Measurements from ENCODE around the gene AHSG.

GRCh38 chr3:186614597-186615483, 2.0 kb downstream of the AHSG start:
- TF ChIP-seq CTCF (conservative IDR thresholded peaks at IDR 0.05; ENCODE audit: low read depth, low read length) (peak; percentile 97), EZH2 (IDR thresholded peaks at IDR 0.05; ENCODE audit: low read length, unreplicated experiment) (no peak), EZH2phosphoT487 (IDR thresholded peaks at IDR 0.05; ENCODE audit: borderline replicate concordance, low read length) (no peak)
